A549 (cell line): ENCODE data around the gene RIN2. TPM values are rescaled to one million over a fixed set of nuclear protein-coding genes. Genes with fewer than 3 reads are reported as not detected.

Experiments used
- ATAC-seq, 2 experiments: fragments of 200-7000 bp in 1 of 2; fragments of >200 bp in 1 of 2; cut with Nextera tagmentation in 1 of 2; cut with Tn5 transposase in 1 of 2; 3 replicates each; pipeline versions ENCODE4 v1.8.0 to v1.9.1; 2018 to 2020; ENCODE audit warnings: mild to moderate bottlenecking in 1 of 2, moderate library complexity in 1 of 2
- CTCF ChIA-PET: fragments of 300-600 bp; sonication (Branson Sonifier 250); formaldehyde crosslinking; extraction: SDS; loops from one replicate; lab custom pipeline; 2021; ENCODE audit warnings: antibody characterized with exemption, inconsistent platforms; lab: Yijun Ruan, JAX
- POLR2A ChIA-PET: fragments of 350-600 bp; formaldehyde crosslinking; extraction: SDS; loops from one replicate; lab custom pipeline; 2021; ENCODE audit warnings: antibody characterized with exemption, inconsistent platforms; lab: Yijun Ruan, JAX
- DNase-seq, 2 experiments: peaks; one replicate each; pipeline versions ENCODE4 v3.0.0 to v3.0.0-alpha.2; 2011 to 2016; ENCODE audit warnings: low read depth in 1 of 2, low spot score in 1 of 2
- FAIRE-seq: peaks from 2 replicates; lab custom pipeline; 2011; peaks lifted over from hg19 to GRCh38; lab: Jason Lieb, UNC
- H3K27ac ChIP-seq, 2 experiments: fragments of >200 bp; sonication (Bioruptor Twin); formaldehyde crosslinking; 3 replicates each; pipeline ENCODE4 v1.5.1; 2016 to 2017
- H3K4me1 ChIP-seq: fragments of >200 bp; sonication (Bioruptor Twin); formaldehyde crosslinking; 3 replicates; pipeline ENCODE4 v1.6.1; 2016
- H3K4me2 ChIP-seq: fragments of >200 bp; sonication (Bioruptor Twin); formaldehyde crosslinking; 3 replicates; pipeline ENCODE4 v1.6.1; 2016
- H3K4me3 ChIP-seq: fragments of >200 bp; sonication (Bioruptor Twin); formaldehyde crosslinking; 3 replicates; pipeline ENCODE4 v1.5.1; 2016
- H3K9me3 ChIP-seq: fragments of >200 bp; sonication (Bioruptor Twin); formaldehyde crosslinking; 3 replicates; pipeline ENCODE4 v1.6.1; 2016
- CHD4 ChIP-seq: fragments of 200-600 bp; sonication (generic); IDR thresholded peaks from 2 replicates; pipeline ENCODE4 v1.6.1; 2016; ENCODE audit warnings: antibody characterized with exemption, mild to moderate bottlenecking, borderline replicate concordance
- CTCF ChIP-seq: fragments of >200 bp; sonication (Bioruptor Twin); formaldehyde crosslinking; IDR thresholded peaks from 3 replicates; pipeline ENCODE4 v1.5.1; 2016
- EHMT2 ChIP-seq: fragments of 200-600 bp; sonication (generic); IDR thresholded peaks from 2 replicates; pipeline ENCODE4 v1.6.1; 2016; ENCODE audit warnings: antibody characterized with exemption, low read depth, mild to moderate bottlenecking, moderate library complexity
- ELK1 ChIP-seq: fragments of 150-350 bp; IDR thresholded peaks from 2 replicates; pipeline ENCODE4 v1.6.1; 2014; ENCODE audit warnings: low read depth, mild to moderate bottlenecking, low read length
- ESRRA ChIP-seq: fragments of 150-350 bp; IDR thresholded peaks from 2 replicates; pipeline ENCODE4 v1.6.1; 2014; ENCODE audit warnings: mild to moderate bottlenecking, low read length, borderline replicate concordance
- HDAC2 ChIP-seq: fragments of 200-600 bp; sonication (generic); IDR thresholded peaks from 2 replicates; pipeline ENCODE4 v1.6.1; 2016
- HEYL ChIP-seq: fragments of 250-450 bp; sonication (Bioruptor Pico); IDR thresholded peaks from 2 replicates; pipeline ENCODE4 v1.8.0; 2021; ENCODE audit warnings: mild to moderate bottlenecking, moderate library complexity
- JUN ChIP-seq, 2 experiments: fragments of >200 bp; sonication (Bioruptor Twin); formaldehyde crosslinking; IDR thresholded peaks; 2 replicates in 1 of 2; 3 replicates in 1 of 2; pipeline ENCODE4 v1.6.1; 2016 to 2017
- MYC ChIP-seq: IDR thresholded peaks from 2 replicates; pipeline ENCODE4 v1.6.1; 2012; ENCODE audit warnings: mild to moderate bottlenecking, inconsistent platforms, low read length, improper control_type of control experiment, borderline replicate concordance
- NFE2L2 ChIP-seq: fragments of 150-350 bp; conservative IDR thresholded peaks from 2 replicates; pipeline ENCODE4 v1.6.1; 2014; ENCODE audit warnings: low read length
- NPAS2 ChIP-seq: fragments of 250-450 bp; sonication (Bioruptor Pico); IDR thresholded peaks from 2 replicates; pipeline ENCODE4 v1.8.0; 2022; ENCODE audit warnings: mild to moderate bottlenecking, moderate library complexity, borderline replicate concordance
- NR3C1 ChIP-seq: fragments of >200 bp; sonication (Bioruptor Twin); formaldehyde crosslinking; IDR thresholded peaks from 3 replicates; pipeline ENCODE4 v1.6.1; 2017
- PBX3 ChIP-seq: IDR thresholded peaks from 2 replicates; pipeline ENCODE4 v1.6.1; 2012
- RARB ChIP-seq: fragments of 250-450 bp; sonication (Bioruptor Pico); IDR thresholded peaks from 2 replicates; pipeline ENCODE4 v1.8.0; 2021; ENCODE audit warnings: mild to moderate bottlenecking, moderate library complexity
- RCOR1 ChIP-seq: fragments of 150-350 bp; IDR thresholded peaks from 2 replicates; pipeline ENCODE4 v1.6.1; 2014; ENCODE audit warnings: antibody characterized with exemption, low read length, low read depth
- RNF2 ChIP-seq: fragments of 200-600 bp; sonication (generic); IDR thresholded peaks from 2 replicates; pipeline ENCODE4 v1.6.1; 2016; ENCODE audit warnings: low read depth, mild to moderate bottlenecking, antibody characterized with exemption, moderate library complexity, borderline replicate concordance
- SREBF2 ChIP-seq: fragments of 450-650 bp; IDR thresholded peaks from 2 replicates; pipeline ENCODE4 v1.6.1; 2014; ENCODE audit warnings: mild to moderate bottlenecking, moderate library complexity
- TP53 ChIP-seq: fragments of 250-450 bp; sonication (Bioruptor Pico); IDR thresholded peaks from 2 replicates; pipeline ENCODE4 v1.5.0; 2021; ENCODE audit warnings: mild to moderate bottlenecking, moderate library complexity
- ZFP36 ChIP-seq: fragments of 450-650 bp; IDR thresholded peaks from 2 replicates; pipeline ENCODE4 v1.6.1; 2014; ENCODE audit warnings: borderline replicate concordance; ENCODE audit not compliant: partially characterized antibody
- ZNF302 ChIP-seq: fragments of 250-450 bp; sonication (Bioruptor Pico); IDR thresholded peaks from 2 replicates; pipeline ENCODE4 v1.9.0; 2021; ENCODE audit warnings: inconsistent platforms, mild to moderate bottlenecking, moderate library complexity
- WGBS: methylation state at CpG from one replicate; pipeline ENCODE4 v1.1.6; 2017; ENCODE audit errors: missing lambda C conversion rate; 5-methylcytosine and 5-hydroxymethylcytosine counted together
- polyA plus RNA-seq, 4 experiments: library from polyadenylated mRNA; depleted of rRNA in 3 of 4; stranded (reverse); fragments of >200 nt; fragmentation: RNase III in 1 of 4; extraction: RNeasy Plus Mini Kit Qiagen cat#74134 plus additional on column Dnase treatment in 1 of 4; gene quantifications; 2 replicates in 3 of 4; 3 replicates in 1 of 4; pipeline ENCODE4 v1.2.3, GENCODE V29; 2011 to 2017
- TF ChIP-seq, protein P1 (sequence below): fragments of 450-650 bp; IDR thresholded peaks from 2 replicates; pipeline ENCODE4 v1.6.1; 2014; ENCODE audit warnings: antibody characterized with exemption

Gene RIN2
- polyA plus RNA-seq, 2 of the 4 experiments (the other 2 are of a cell fraction), result 22.4 to 34.7 TPM

DNA sequence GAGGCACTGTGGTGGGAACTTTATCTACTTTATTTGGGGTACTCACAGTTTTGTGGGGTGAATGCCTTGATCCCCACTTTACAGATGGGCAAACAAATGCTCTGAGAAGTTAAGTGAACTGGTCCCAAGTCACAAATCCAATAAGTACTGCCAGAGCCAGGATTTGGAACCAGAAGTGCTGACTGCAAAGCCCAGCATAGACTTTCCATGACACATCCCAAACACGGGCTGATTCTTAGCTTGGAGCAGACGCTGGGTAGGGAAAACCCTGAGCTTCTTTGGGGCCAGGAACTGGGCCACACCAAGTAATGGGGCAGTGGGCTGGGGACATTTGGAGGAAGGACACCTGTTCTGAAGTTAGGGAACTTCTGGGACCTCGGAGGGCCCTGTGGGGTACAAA, 20.3 kb downstream of the RIN2 start:
- no peak overlapping the region for H3K4me3 ChIP-seq
- peaks cover 35% of the 10 kb centered on the region for H3K4me1 ChIP-seq
- no peak for TF ChIP-seq HEYL
- TF ChIP-seq CTCF, result no peak
- TF ChIP-seq RCOR1, result no peak
- no peak for TF ChIP-seq JUN (IDR thresholded peaks at IDR 0.05)
- TF ChIP-seq TP53, result no peak
- TF ChIP-seq ELK1, result no peak
- no peak for TF ChIP-seq ESRRA
- TF ChIP-seq RARB (CRISPR knock-in tag), result no peak
- TF ChIP-seq RNF2, result no peak
- no peak for TF ChIP-seq ZFP36
- no peak for TF ChIP-seq SREBF2
- POLR2A ChIA-PET, result no interaction called here
- H3K27ac ChIP-seq, result no peak overlapping the region; a peak in 1 of 6 replicates
- 88% methylated on average over 3 of the region's 3 CpGs for WGBS
- FAIRE-seq (no peak), ATAC-seq (no peak), DNase-seq (no peak)
- no peaks in the 10 kb centered on the region for H3K9me3 ChIP-seq
- H3K4me2 ChIP-seq, result no peak overlapping the region
- CTCF ChIA-PET, result interaction anchor here (0.5 to 1.1 kb wide), 2 partner anchors 10 to 206 kb away, joined by 3 to 4 read pairs; no protein-coding TSS in a partner anchor

DNA sequence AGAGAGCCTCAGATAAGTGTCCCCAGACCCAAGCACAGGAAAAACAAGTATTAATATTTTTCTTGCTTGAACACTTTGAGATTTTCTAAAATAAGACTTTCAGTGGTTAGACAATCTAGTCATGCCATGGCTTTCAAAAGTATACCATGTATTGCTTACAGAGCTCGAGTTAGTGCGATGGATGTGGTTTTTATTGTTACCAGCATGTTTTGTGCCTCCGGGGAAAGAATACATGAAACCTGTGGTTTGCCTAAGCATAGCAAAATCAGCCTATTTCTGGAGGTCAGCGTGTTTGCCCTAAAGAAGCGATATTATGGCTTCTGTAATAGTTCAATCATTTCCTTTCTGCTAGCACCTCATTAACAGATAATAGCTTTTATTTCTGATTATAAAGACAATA, 21.6 kb downstream of the RIN2 start:
- Histone ChIP-seq H3K4me3 (no peak overlapping the region), H3K4me1 (peaks cover 42% of the 10 kb centered on the region), H3K27ac (no peak overlapping the region), H3K4me2 (no peak overlapping the region), H3K9me3 (no peaks in the 10 kb centered on the region)
- POLR2A ChIA-PET, result interaction anchor here (0.6 kb wide), 1 partner anchor 107 kb away, joined by 7 read pairs; no protein-coding TSS in a partner anchor
- 91% methylated on average over 5 of the region's 5 CpGs for WGBS
- no peak for FAIRE-seq
- DNase-seq, result no peak
- CTCF ChIA-PET, result interaction anchor here (0.8 to 1.9 kb wide), 10 partner anchors 8 to 233 kb away, joined by 3 to 10 read pairs (median 4); no protein-coding TSS in a partner anchor
- TF ChIP-seq TP53 (no peak), NR3C1 (no peak), NPAS2 (no peak), HDAC2 (no peak), ZNF302 (CRISPR knock-in tag) (no peak)
- no peak for ATAC-seq

DNA sequence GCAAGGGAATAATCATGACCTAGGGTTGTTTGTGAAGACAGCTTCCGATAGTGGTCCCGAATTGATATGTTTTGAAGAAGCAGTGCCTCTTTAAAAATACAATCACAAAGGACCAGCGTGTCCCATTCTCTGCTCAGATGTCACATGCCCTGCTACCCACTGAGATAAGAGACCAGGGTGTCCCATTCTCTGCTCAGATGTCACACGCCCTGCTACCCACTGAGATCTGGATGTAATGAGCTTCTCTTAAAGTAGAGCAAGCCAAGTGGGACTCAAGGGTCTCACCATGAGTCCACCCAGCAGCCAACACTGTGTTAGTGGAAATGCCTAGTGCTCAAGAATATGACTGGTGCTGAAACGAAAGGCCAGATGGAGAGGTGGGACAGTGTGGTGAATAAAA, 22.2 kb downstream of the RIN2 start:
- no peak for DNase-seq
- Histone ChIP-seq H3K9me3 (no peaks in the 10 kb centered on the region), H3K4me1 (peaks cover 41% of the 10 kb centered on the region), H3K4me2 (no peak overlapping the region), H3K4me3 (no peak overlapping the region), H3K27ac (0 out of 6 replicates have a peak overlapping the region, but pooled peaks of 1 of the 2 experiments have one; percentile 7)
- POLR2A ChIA-PET, result interaction anchor here (0.6 kb wide), 1 partner anchor 106 kb away, joined by 7 read pairs; no protein-coding TSS in a partner anchor
- TF ChIP-seq EHMT2 (no peak), NFE2L2 (no peak), RARB (CRISPR knock-in tag) (no peak), CHD4 (no peak), MYC (no peak), PBX3 (no peak)
- TF ChIP-seq, protein P1, sequence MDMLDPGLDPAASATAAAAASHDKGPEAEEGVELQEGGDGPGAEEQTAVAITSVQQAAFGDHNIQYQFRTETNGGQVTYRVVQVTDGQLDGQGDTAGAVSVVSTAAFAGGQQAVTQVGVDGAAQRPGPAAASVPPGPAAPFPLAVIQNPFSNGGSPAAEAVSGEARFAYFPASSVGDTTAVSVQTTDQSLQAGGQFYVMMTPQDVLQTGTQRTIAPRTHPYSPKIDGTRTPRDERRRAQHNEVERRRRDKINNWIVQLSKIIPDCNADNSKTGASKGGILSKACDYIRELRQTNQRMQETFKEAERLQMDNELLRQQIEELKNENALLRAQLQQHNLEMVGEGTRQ, result no peak
- ATAC-seq, result no peak
- 83% methylated on average over 5 of the region's 5 CpGs for WGBS
- no peak for FAIRE-seq
- CTCF ChIA-PET, result interaction anchor here (0.8 to 1.9 kb wide), 11 partner anchors 9 to 233 kb away, joined by 3 to 10 read pairs (median 5); no protein-coding TSS in a partner anchor
